ENCODE results near the gene NTHL1. TPM values are rescaled to one million over a fixed set of nuclear protein-coding genes. Genes with fewer than 3 reads are reported as not detected.

The NTHL1 gene
- polyA plus RNA-seq, 1 experiment = 21.0 TPM

DNA sequence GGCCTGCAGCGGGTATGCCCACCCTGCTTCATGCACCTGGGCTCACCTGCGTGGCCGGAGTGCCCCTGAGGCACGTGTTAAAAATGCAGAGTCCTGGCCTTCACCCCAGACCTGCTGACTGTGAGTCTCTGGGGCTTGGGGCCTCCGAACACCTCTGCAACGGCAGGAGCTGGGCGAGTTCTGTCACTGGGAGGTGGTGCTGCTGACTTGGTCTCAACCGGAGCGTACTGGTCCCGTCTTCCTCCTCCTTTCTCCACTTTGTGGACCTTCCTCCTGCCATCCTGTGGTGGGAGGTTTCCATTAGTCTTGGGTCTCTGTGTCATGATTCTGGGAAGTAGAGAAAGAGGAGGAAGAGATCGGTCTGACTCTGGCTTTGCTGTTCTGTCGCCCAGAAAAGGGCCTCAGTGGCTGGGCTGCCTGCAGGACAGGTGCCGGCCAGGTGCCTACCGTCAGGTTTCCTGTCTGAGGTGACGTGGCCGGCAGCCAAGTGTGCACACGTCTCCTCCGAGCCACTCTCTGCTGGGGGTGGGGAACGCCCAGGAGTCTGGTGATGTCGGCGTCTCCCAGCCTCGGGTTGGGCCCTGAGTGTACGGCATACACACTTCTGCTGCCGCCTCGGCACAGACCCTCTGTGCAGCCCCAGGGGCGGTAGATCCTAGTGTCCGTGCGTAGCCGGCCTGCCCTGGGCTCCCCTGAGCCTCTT, 7.1 kb upstream of the NTHL1 start:
- H3K27me3 ChIP-seq (ENCODE audit: control insufficient read depth, insufficient read depth, low read length) = no peaks in the 10 kb centered on the region
- DNase-seq (ENCODE audit: low read depth) = no peak
- H3K36me3 ChIP-seq (ENCODE audit: control insufficient read depth, insufficient read depth, low read length) = peaks cover 25% of the 10 kb centered on the region
- no peak overlapping the region for H3K4me3 ChIP-seq (ENCODE audit: low read depth, low read length)
- CTCF ChIA-PET = interaction anchor here (0.6 to 4.8 kb wide), 2 partner anchors 31 to 266 kb away, joined by 3 to 34 read pairs; no protein-coding TSS in a partner anchor
- POLR2A ChIA-PET = no interaction called here
- TF ChIP-seq, protein P1, sequence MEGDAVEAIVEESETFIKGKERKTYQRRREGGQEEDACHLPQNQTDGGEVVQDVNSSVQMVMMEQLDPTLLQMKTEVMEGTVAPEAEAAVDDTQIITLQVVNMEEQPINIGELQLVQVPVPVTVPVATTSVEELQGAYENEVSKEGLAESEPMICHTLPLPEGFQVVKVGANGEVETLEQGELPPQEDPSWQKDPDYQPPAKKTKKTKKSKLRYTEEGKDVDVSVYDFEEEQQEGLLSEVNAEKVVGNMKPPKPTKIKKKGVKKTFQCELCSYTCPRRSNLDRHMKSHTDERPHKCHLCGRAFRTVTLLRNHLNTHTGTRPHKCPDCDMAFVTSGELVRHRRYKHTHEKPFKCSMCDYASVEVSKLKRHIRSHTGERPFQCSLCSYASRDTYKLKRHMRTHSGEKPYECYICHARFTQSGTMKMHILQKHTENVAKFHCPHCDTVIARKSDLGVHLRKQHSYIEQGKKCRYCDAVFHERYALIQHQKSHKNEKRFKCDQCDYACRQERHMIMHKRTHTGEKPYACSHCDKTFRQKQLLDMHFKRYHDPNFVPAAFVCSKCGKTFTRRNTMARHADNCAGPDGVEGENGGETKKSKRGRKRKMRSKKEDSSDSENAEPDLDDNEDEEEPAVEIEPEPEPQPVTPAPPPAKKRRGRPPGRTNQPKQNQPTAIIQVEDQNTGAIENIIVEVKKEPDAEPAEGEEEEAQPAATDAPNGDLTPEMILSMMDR (IDR thresholded peaks at IDR 0.05; ENCODE audit: insufficient read depth, low read depth, low read length) = no peak

DNA sequence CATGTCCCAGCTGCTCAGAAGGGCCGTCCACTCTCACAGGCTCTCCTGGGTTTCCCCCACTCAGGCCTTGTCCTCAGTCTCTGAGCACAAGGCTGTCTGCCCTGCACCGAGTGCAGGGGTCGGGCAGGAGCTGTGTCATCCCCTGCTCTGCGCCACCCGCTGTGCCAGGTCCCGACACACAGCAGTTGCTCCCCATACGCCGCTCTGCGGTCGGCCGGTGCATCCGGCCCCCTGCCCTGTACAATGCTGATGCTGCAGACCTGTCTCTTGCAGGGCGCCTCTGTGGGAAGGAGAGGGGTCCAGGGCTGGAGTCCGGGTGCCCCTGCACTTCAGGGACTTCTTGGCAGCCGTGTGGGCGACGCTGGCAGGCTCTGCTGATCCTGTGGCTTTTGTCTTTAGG, 6.3 kb upstream of the NTHL1 start:
- ChIA-PET POLR2A (no interaction called here), CTCF (interaction anchor here (0.6 to 4.8 kb wide), 3 partner anchors 18 to 267 kb away, joined by 3 to 34 read pairs (median 3); no protein-coding TSS in a partner anchor)
- peaks cover 25% of the 10 kb centered on the region for H3K36me3 ChIP-seq (ENCODE audit: control insufficient read depth, insufficient read depth, low read length)
- TF ChIP-seq, protein P1 (IDR thresholded peaks at IDR 0.05; ENCODE audit: insufficient read depth, low read depth, low read length) = no peak
- no peak for DNase-seq (ENCODE audit: low read depth)
- no peaks in the 10 kb centered on the region for H3K27me3 ChIP-seq (ENCODE audit: control insufficient read depth, insufficient read depth, low read length)
- no peak overlapping the region for H3K4me3 ChIP-seq (ENCODE audit: low read depth, low read length)

GRCh38 chr16:2053211-2053610, 5.6 kb upstream of the NTHL1 start:
- H3K27me3 ChIP-seq (ENCODE audit: control insufficient read depth, insufficient read depth, low read length) = no peaks in the 10 kb centered on the region
- no peak for DNase-seq (ENCODE audit: low read depth)
- TF ChIP-seq, protein P1 (IDR thresholded peaks at IDR 0.05; ENCODE audit: insufficient read depth, low read depth, low read length) = no peak
- ChIA-PET POLR2A (no interaction called here), CTCF (interaction anchor here (0.7 to 1.8 kb wide), 2 partner anchors 12 to 30 kb away, joined by 3 to 6 read pairs; no protein-coding TSS in a partner anchor)
- no peak overlapping the region for H3K4me3 ChIP-seq (ENCODE audit: low read depth, low read length)
- peaks cover 23% of the 10 kb centered on the region for H3K36me3 ChIP-seq (ENCODE audit: control insufficient read depth, insufficient read depth, low read length)

DNA sequence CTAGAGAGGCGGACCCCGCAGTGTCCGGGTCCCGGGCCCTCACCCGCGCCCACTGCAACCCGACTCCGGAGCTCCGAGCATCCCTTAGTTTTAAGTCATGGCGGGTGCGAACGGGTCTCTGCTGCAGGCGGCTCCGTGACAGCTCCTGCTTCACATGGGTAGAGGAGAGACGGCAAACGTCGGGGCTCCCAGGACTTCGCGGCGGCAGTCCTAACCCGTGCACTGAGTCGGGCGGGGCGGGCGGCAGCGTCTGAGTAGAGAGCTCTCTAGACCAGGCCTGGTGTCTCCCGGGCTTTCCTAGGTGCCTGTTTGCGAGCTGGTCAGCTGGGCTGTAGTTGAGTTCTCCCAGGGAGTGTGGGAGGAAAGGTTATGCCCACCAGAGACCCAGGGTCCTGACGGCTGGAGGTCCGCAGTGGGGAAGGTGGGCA, 496 bp upstream of the NTHL1 start:
- Histone ChIP-seq H3K27me3 (ENCODE audit: control insufficient read depth, insufficient read depth, low read length) (no peaks in the 10 kb centered on the region), H3K36me3 (ENCODE audit: control insufficient read depth, insufficient read depth, low read length) (peaks cover 5% of the 10 kb centered on the region), H3K4me3 (ENCODE audit: low read depth, low read length) (peak overlapping the region; percentile 92)
- POLR2A ChIA-PET = interaction anchor here (0.6 kb wide), 2 partner anchors 107 to 166 kb away, joined by 3 to 4 read pairs; no protein-coding TSS in a partner anchor
- CTCF ChIA-PET = interaction anchor here (0.5 to 2.0 kb wide), 9 partner anchors 9 to 103 kb away, joined by 3 to 9 read pairs (median 5); partner anchors contain the start of genes NHERF2 and NPW
- TF ChIP-seq, protein P1 (IDR thresholded peaks at IDR 0.05; ENCODE audit: insufficient read depth, low read depth, low read length) = no peak
- no peak for DNase-seq (ENCODE audit: low read depth)

- CTCF ChIA-PET = interaction anchor here (1.1 to 2.3 kb wide), 7 partner anchors 20 to 104 kb away, joined by 4 to 15 read pairs (median 5); partner anchors contain the start of genes NHERF2 and NPW
- POLR2A ChIA-PET = interaction anchor here (0.8 kb wide), 2 partner anchors 15 to 108 kb away, joined by 3 to 4 read pairs; partner anchors contain the start of gene TRAF7
- peaks cover 2% of the 10 kb centered on the region for H3K36me3 ChIP-seq (ENCODE audit: control insufficient read depth, insufficient read depth, low read length)
- no peaks in the 10 kb centered on the region for H3K27me3 ChIP-seq (ENCODE audit: control insufficient read depth, insufficient read depth, low read length)
- no peak for DNase-seq (ENCODE audit: low read depth)
- TF ChIP-seq, protein P1 (IDR thresholded peaks at IDR 0.05; ENCODE audit: insufficient read depth, low read depth, low read length) = no peak
- peak overlapping the region; percentile 92 for H3K4me3 ChIP-seq (ENCODE audit: low read depth, low read length)
These were observed 723 bp downstream of the NTHL1 start for GRCh38 chr16:2046893-2047329.

Data from BJ (cell line).